VCaP (cell line): ENCODE results near the gene SMAD5.

Experiments
- H3K27ac ChIP-seq: fragments of 450-650 bp; 2 replicates; pipeline ENCODE4 v1.5.1; 2017
- CTCF ChIP-seq: fragments of 450-650 bp; conservative IDR thresholded peaks from 2 replicates; pipeline ENCODE4 v1.5.1; 2017; ENCODE audit warnings: mild to moderate bottlenecking, moderate library complexity

SMAD5 gene

GRCh38 chr5:136203303-136203922 lies 70.8 kb downstream of the SMAD5 start:
- H3K27ac ChIP-seq, result no peak overlapping the region

GRCh38 chr5:136205061-136205702 lies 72.5 kb downstream of the SMAD5 start:
- no peak overlapping the region for H3K27ac ChIP-seq

More at GRCh38 chr5:136203303-136203922, 70.8 kb downstream of the SMAD5 start:
- TF ChIP-seq CTCF, result no peak

GRCh38 chr5:136205941-136206340 lies 73.3 kb downstream of the SMAD5 start:
- H3K27ac ChIP-seq, result no peak overlapping the region
- no peak for TF ChIP-seq CTCF

More at GRCh38 chr5:136205061-136205702, 72.5 kb downstream of the SMAD5 start:
- no peak for TF ChIP-seq CTCF

- H3K27ac ChIP-seq, result no peak overlapping the region
- no peak for TF ChIP-seq CTCF
Measured at GRCh38 chr5:136206361-136206760, 73.7 kb downstream of the SMAD5 start.

GRCh38 chr5:136207631-136208030 lies 75.0 kb downstream of the SMAD5 start:
- TF ChIP-seq CTCF, result no peak

GRCh38 chr5:136208916-136209315 lies 76.3 kb downstream of the SMAD5 start:
- no peak for TF ChIP-seq CTCF
- no peak overlapping the region for H3K27ac ChIP-seq

More at GRCh38 chr5:136207631-136208030, 75.0 kb downstream of the SMAD5 start:
- no peak overlapping the region for H3K27ac ChIP-seq

GRCh38 chr5:136209346-136209910 lies 76.8 kb downstream of the SMAD5 start:
- no peak for TF ChIP-seq CTCF
- H3K27ac ChIP-seq, result no peak overlapping the region
